HCT116 (cell line): ENCODE data around the gene ELFN1. TPM values are rescaled to one million over a fixed set of nuclear protein-coding genes. Genes with fewer than 3 reads are reported as not detected.

Experiments
- ATAC-seq: fragments of 200-7000 bp; cut with Tn5 transposase; 2 replicates; pipeline ENCODE4 v1.9.1; 2020; ENCODE audit warnings: mild to moderate bottlenecking, moderate library complexity
- BruUV-seq: library from RNA; stranded (reverse); fragments of 400-500 nt; replicated peaks from 2 replicates; lab custom pipeline; 2021; lab: Mats Ljungman, UMichigan
- CTCF ChIA-PET: fragments of 300-600 bp; sonication (Branson Sonifier 250); formaldehyde crosslinking; loops from one replicate; lab custom pipeline; 2021; ENCODE audit warnings: antibody characterized with exemption; lab: Charles Lee
- POLR2A ChIA-PET: fragments of 300-600, 350-600 bp; sonication (Branson Sonifier 250); formaldehyde crosslinking; loops from one replicate; lab custom pipeline; 2021; ENCODE audit warnings: antibody characterized with exemption; lab: Charles Lee
- RAD21 ChIA-PET, 2 experiments: fragments of 300-600 bp; sonication (Branson Sonifier 250); formaldehyde crosslinking; loops; one replicate each; lab custom pipeline; 2023; ENCODE audit warnings: low total read pairs in 2 of 2; ENCODE audit not compliant: uncharacterized antibody in 2 of 2, unreplicated experiment in 2 of 2, low non-redundant PET in 1 of 2; lab: Charles Lee
- DNase-seq: peaks from one replicate; pipeline ENCODE4 v3.0.0-alpha.2; 2010; ENCODE audit warnings: low read depth, low spot score
- H2AFZ ChIP-seq: fragments of 200-600 bp; shearing (Covaris generic), sonication (generic); 2 replicates; pipeline ENCODE4 v1.6.1; 2017; ENCODE audit warnings: low read depth, mixed run types, mixed read lengths, antibody characterized with exemption, low read length; ENCODE audit not compliant: poor library complexity, severe bottlenecking
- H3K27ac ChIP-seq: 2 replicates; pipeline ENCODE4 v1.5.1; 2012; ENCODE audit warnings: low read depth, low read length
- H3K27me3 ChIP-seq: fragments of 200-600 bp; sonication (generic); 2 replicates; pipeline ENCODE4 v1.6.1; 2016; ENCODE audit warnings: mixed run types, low read length, mixed read lengths; ENCODE audit not compliant: insufficient read depth
- H3K36me3 ChIP-seq, 2 experiments: fragments of 200-500 bp in 1 of 2; fragments of 200-600 bp in 1 of 2; sonication (Bioruptor generic) in 1 of 2; sonication (generic) in 1 of 2; 2 replicates each; pipeline versions ENCODE4 v1.5.1 to v1.6.1; 2014 to 2016; ENCODE audit warnings: low read length in 2 of 2, inconsistent platforms in 1 of 2, mixed read lengths in 1 of 2, mixed run types in 1 of 2; ENCODE audit not compliant: insufficient read depth in 2 of 2, control insufficient read depth in 1 of 2
- H3K4me1 ChIP-seq, 2 experiments: fragments of 200-600 bp in 1 of 2; sonication (generic) in 1 of 2; 2 replicates each; pipeline versions ENCODE4 v1.5.1 to v1.6.1; 2012 to 2017; ENCODE audit warnings: low read length in 2 of 2, inconsistent platforms in 1 of 2, mild to moderate bottlenecking in 1 of 2, mixed read lengths in 1 of 2, mixed run types in 1 of 2, moderate library complexity in 1 of 2; ENCODE audit not compliant: insufficient read depth in 2 of 2, control insufficient read depth in 1 of 2
- H3K4me2 ChIP-seq: fragments of 200-600 bp; sonication (generic); 2 replicates; pipeline ENCODE4 v1.6.1; 2017; ENCODE audit warnings: mixed run types, low read length, mixed read lengths
- H3K4me3 ChIP-seq, 2 experiments: fragments of 200-600 bp in 1 of 2; sonication (generic) in 1 of 2; replicated peaks in 1 of 2; 2 replicates each; pipeline ENCODE4 v1.5.1; 2011 to 2016; ENCODE audit warnings: low read length in 2 of 2, control low read depth in 1 of 2, low read depth in 1 of 2, mild to moderate bottlenecking in 1 of 2, mixed read lengths in 1 of 2, mixed run types in 1 of 2
- H3K79me2 ChIP-seq: fragments of 200-600 bp; sonication (generic); 2 replicates; pipeline ENCODE4 v1.6.1; 2017; ENCODE audit warnings: mild to moderate bottlenecking, mixed run types, low read length, moderate library complexity, mixed read lengths; ENCODE audit not compliant: insufficient read depth
- H3K9ac ChIP-seq: fragments of 200-600 bp; sonication (generic); 2 replicates; pipeline ENCODE4 v1.6.1; 2016; ENCODE audit warnings: low read length, mixed read lengths
- H3K9me2 ChIP-seq: fragments of 200-600 bp; sonication (generic), shearing (Covaris generic); 2 replicates; pipeline ENCODE4 v1.6.1; 2017; ENCODE audit warnings: mixed run types, mild to moderate bottlenecking, moderate library complexity; ENCODE audit not compliant: insufficient read depth
- H3K9me3 ChIP-seq, 2 experiments: fragments of 200-500 bp in 1 of 2; fragments of 200-600 bp in 1 of 2; sonication (Bioruptor generic) in 1 of 2; sonication (generic) in 1 of 2; 2 replicates each; pipeline ENCODE4 v1.6.1; 2014 to 2017; ENCODE audit warnings: low read length in 2 of 2, mixed read lengths in 2 of 2, inconsistent platforms in 1 of 2, low read depth in 1 of 2, mild to moderate bottlenecking in 1 of 2, mixed run types in 1 of 2, moderate library complexity in 1 of 2; ENCODE audit not compliant: control insufficient read depth in 1 of 2, insufficient read depth in 1 of 2
- H4K20me1 ChIP-seq: fragments of 200-600 bp; sonication (generic), shearing (Covaris generic); 2 replicates; pipeline ENCODE4 v1.6.1; 2017; ENCODE audit warnings: mixed run types, mild to moderate bottlenecking, moderate library complexity; ENCODE audit not compliant: insufficient read depth
- CBX3 ChIP-seq: IDR thresholded peaks from 2 replicates; pipeline ENCODE4 v1.6.1; 2012; ENCODE audit warnings: low read depth
- CEBPB ChIP-seq: IDR thresholded peaks from 2 replicates; pipeline ENCODE4 v1.6.1; 2012; ENCODE audit warnings: low read depth
- CTCF ChIP-seq, 3 experiments: fragments of 200-600 bp in 1 of 3; sonication (generic) in 1 of 3; IDR thresholded peaks in 2 of 3; conservative IDR thresholded peaks in 1 of 3; 2 replicates each; pipeline ENCODE4 v1.5.1; 2012 to 2017; ENCODE audit warnings: low read depth in 2 of 3, low read length in 2 of 3, antibody characterized with exemption in 1 of 3, borderline replicate concordance in 1 of 3, control low read depth in 1 of 3, mild to moderate bottlenecking in 1 of 3, mixed read lengths in 1 of 3, mixed run types in 1 of 3, moderate library complexity in 1 of 3; ENCODE audit not compliant: insufficient read depth in 1 of 3
- EZH2phosphoT487 ChIP-seq: fragments of 200-600 bp; IDR thresholded peaks from 2 replicates; pipeline ENCODE4 v1.6.1; 2018; ENCODE audit warnings: antibody characterized with exemption, borderline replicate concordance
- POLR2AphosphoS5 ChIP-seq: IDR thresholded peaks from 2 replicates; pipeline ENCODE4 v1.6.1; 2011; ENCODE audit warnings: mild to moderate bottlenecking, low read depth, low read length, moderate library complexity
- RAD21 ChIP-seq: IDR thresholded peaks from 2 replicates; pipeline ENCODE4 v1.6.1; 2012; ENCODE audit warnings: low read depth, mild to moderate bottlenecking
- REST ChIP-seq: IDR thresholded peaks from 2 replicates; pipeline ENCODE4 v1.6.1; 2012; ENCODE audit warnings: low read depth
- SIN3A ChIP-seq: IDR thresholded peaks from 2 replicates; pipeline ENCODE4 v1.6.1; 2012; ENCODE audit warnings: low read depth
- SP1 ChIP-seq: IDR thresholded peaks from 2 replicates; pipeline ENCODE4 v1.6.1; 2012; ENCODE audit warnings: low read depth
- SRF ChIP-seq: IDR thresholded peaks from 2 replicates; pipeline ENCODE4 v1.6.1; 2012; ENCODE audit warnings: low read depth
- TCF7L2 ChIP-seq: IDR thresholded peaks from 2 replicates; pipeline ENCODE4 v1.7.0; 2011; ENCODE audit warnings: borderline replicate concordance, inconsistent platforms; ENCODE audit not compliant: insufficient read depth, insufficient read length; ENCODE audit errors: extremely low read depth
- YY1 ChIP-seq: IDR thresholded peaks from 2 replicates; pipeline ENCODE4 v1.6.1; 2011; ENCODE audit warnings: low read length, low read depth, moderate library complexity, mild to moderate bottlenecking; ENCODE audit not compliant: insufficient replicate concordance; ENCODE audit errors: extremely low read depth
- intact Hi-C: fragments of 100-400 bp; cut with micrococcal nuclease; formaldehyde crosslinking; loops from 2 replicates; pipeline ENCODE4 v1.10.0; 2022
- total RNA-seq: library from RNA; stranded (reverse); gene quantifications from one replicate; pipeline ENCODE4 v1.2.1, GENCODE V29; 2021; ENCODE audit not compliant: unreplicated experiment
- TF ChIP-seq, protein P1 (sequence below): IDR thresholded peaks from 2 replicates; pipeline ENCODE4 v1.6.1; 2012
- TF ChIP-seq, protein P2 (sequence below): IDR thresholded peaks from 2 replicates; pipeline ENCODE4 v1.6.1; 2012

ELFN1 gene
- total RNA-seq, 1 experiment from 2014 or later, result 4.4 TPM

DNA sequence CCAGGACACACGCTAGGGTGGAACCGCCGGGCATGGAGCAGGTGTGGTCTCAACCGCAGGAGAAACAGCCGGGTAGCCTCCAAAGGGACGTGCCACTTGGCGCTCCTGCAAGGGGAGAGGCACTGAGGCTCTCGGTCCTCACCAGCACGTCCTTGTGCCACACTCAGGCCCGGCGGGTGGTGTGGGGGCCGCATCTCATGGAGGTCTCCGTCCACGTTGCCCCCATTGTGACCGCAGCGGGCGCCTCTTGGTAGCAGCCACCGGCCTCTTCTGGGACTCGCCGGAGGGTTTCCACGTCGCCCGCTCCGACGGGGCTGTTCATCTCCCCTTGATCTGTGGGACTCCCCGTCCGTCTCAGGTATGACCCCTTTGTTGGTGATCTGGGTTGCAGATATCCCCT, 49.2 kb upstream of the ELFN1 start (continued):
- TF ChIP-seq REST (no peak), RAD21 (no peak), TCF7L2 (no peak), SP1 (no peak), SRF (no peak), CEBPB (no peak), CTCF (IDR thresholded peaks at IDR 0.05 in 2 of 3, conservative IDR thresholded peaks at IDR 0.05 in 1 of 3; ENCODE audit: borderline replicate concordance in 1 of 3, insufficient read depth in 1 of 3, low read depth in 2 of 3, low read length in 2 of 3) (no peak), SIN3A (no peak)
- TF ChIP-seq, protein P1, sequence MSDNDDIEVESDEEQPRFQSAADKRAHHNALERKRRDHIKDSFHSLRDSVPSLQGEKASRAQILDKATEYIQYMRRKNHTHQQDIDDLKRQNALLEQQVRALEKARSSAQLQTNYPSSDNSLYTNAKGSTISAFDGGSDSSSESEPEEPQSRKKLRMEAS, result no peak

GRCh38 chr7:1621718-1622117, 48.4 kb upstream of the ELFN1 start:
- ChIA-PET RAD21 (no interaction called here), POLR2A (no interaction called here), CTCF (no interaction called here)
- TF ChIP-seq CBX3 (no peak), YY1 (no peak), EZH2phosphoT487 (no peak), SIN3A (no peak), POLR2AphosphoS5 (no peak)
- TF ChIP-seq, protein P2, sequence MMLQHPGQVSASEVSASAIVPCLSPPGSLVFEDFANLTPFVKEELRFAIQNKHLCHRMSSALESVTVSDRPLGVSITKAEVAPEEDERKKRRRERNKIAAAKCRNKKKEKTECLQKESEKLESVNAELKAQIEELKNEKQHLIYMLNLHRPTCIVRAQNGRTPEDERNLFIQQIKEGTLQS, result no peak
- TF ChIP-seq, protein P1, result no peak
- H3K79me2 ChIP-seq, result no peaks in the 10 kb centered on the region
- no TSS peak for BruUV-seq
- DNase-seq (no peak), ATAC-seq (no peak)
- no peaks in the 10 kb centered on the region for H3K4me1 ChIP-seq
- no peaks in the 10 kb centered on the region for H3K36me3 ChIP-seq
- H3K27ac ChIP-seq, result no peak overlapping the region
- intact Hi-C loops, result no loop called here
- H3K4me3 ChIP-seq, result no peak overlapping the region
- no peak overlapping the region for H2AFZ ChIP-seq
- no peak overlapping the region for H3K9ac ChIP-seq
- no peaks in the 10 kb centered on the region for H3K9me2 ChIP-seq
- H3K9me3 ChIP-seq, result no peaks in the 10 kb centered on the region
- 0 out of 2 replicates have a peak, but pooled peaks cover under 1% of the 10 kb centered on the region for H3K27me3 ChIP-seq
- no peak overlapping the region for H3K4me2 ChIP-seq
- H4K20me1 ChIP-seq, result no peaks in the 10 kb centered on the region
